Neural cell (in vitro differentiated cells): ENCODE results near the gene CRIM1. TPM values are rescaled to one million over a fixed set of nuclear protein-coding genes. Genes with fewer than 3 reads are reported as not detected.

Experiments
- H2AFZ ChIP-seq: fragments of 200-600, 300-800 bp; sonication (generic), shearing (Covaris generic); 2 replicates; pipeline ENCODE4 v1.6.0; 2014; ENCODE audit warnings: low read depth, mild to moderate bottlenecking, antibody characterized with exemption, low read length, moderate library complexity
- H3F3A ChIP-seq: fragments of 200-600 bp; shearing (Covaris generic); 2 replicates; pipeline ENCODE4 v1.6.1; 2016; ENCODE audit warnings: mild to moderate bottlenecking, moderate library complexity, mixed read lengths, antibody characterized with exemption, low read length; ENCODE audit not compliant: insufficient read depth, poor library complexity, severe bottlenecking
- H3K27ac ChIP-seq: fragments of 200-600, 300-800 bp; sonication (generic), shearing (Covaris generic); 2 replicates; pipeline ENCODE4 v1.5.1; 2014; ENCODE audit warnings: mild to moderate bottlenecking, low read length, moderate library complexity
- H3K27me3 ChIP-seq: fragments of 300-800, 200-600 bp; sonication (generic), shearing (Covaris generic); 2 replicates; pipeline ENCODE4 v1.6.0; 2014; ENCODE audit warnings: mild to moderate bottlenecking, low read depth, low read length, moderate library complexity; ENCODE audit not compliant: insufficient read depth
- H3K36me3 ChIP-seq: fragments of 300-800, 200-600 bp; sonication (generic), shearing (Covaris generic); 2 replicates; pipeline ENCODE4 v1.5.1; 2014; ENCODE audit warnings: mild to moderate bottlenecking, antibody characterized with exemption, low read length, moderate library complexity; ENCODE audit not compliant: insufficient read depth
- H3K4me2 ChIP-seq: fragments of 300-800, 200-600 bp; sonication (generic), shearing (Covaris generic); 2 replicates; pipeline ENCODE4 v1.6.0; 2014; ENCODE audit warnings: mild to moderate bottlenecking, low read length
- H3K4me3 ChIP-seq: fragments of 300-800, 200-600 bp; sonication (generic), shearing (Covaris generic); 2 replicates; pipeline ENCODE4 v1.5.1; 2014; ENCODE audit warnings: mild to moderate bottlenecking, low read length, moderate library complexity
- H3K79me2 ChIP-seq: fragments of 200-600 bp; shearing (Covaris generic); replicated peaks from 2 replicates; pipeline ENCODE4 v1.6.0; 2014; ENCODE audit warnings: mild to moderate bottlenecking, low read length, moderate library complexity; ENCODE audit not compliant: insufficient read depth
- H3K9ac ChIP-seq: fragments of 300-800, 200-600 bp; sonication (generic), shearing (Covaris generic); 2 replicates; pipeline ENCODE4 v1.6.1; 2016; ENCODE audit warnings: mild to moderate bottlenecking, low read length, mixed read lengths
- H3K9me2 ChIP-seq: fragments of 200-600 bp; shearing (Covaris generic); 2 replicates; pipeline ENCODE4 v1.6.1; 2016; ENCODE audit warnings: mild to moderate bottlenecking, low read length, mixed read lengths; ENCODE audit not compliant: insufficient read depth
- H3K9me3 ChIP-seq: fragments of 200-600, 300-800 bp; sonication (generic), shearing (Covaris generic); 2 replicates; pipeline ENCODE4 v1.6.1; 2016; ENCODE audit warnings: mild to moderate bottlenecking, mixed run types, low read length, moderate library complexity, mixed read lengths
- H4K20me1 ChIP-seq: fragments of 200-600 bp; shearing (Covaris generic); 2 replicates; pipeline ENCODE4 v1.6.1; 2016; ENCODE audit warnings: mild to moderate bottlenecking, mixed run types; ENCODE audit not compliant: insufficient read depth
- EP300 ChIP-seq: fragments of 450-650 bp; conservative IDR thresholded peaks from 2 replicates; pipeline ENCODE4 v1.6.1; 2014; ENCODE audit warnings: antibody characterized with exemption, mild to moderate bottlenecking, moderate library complexity; ENCODE audit not compliant: poor library complexity, severe bottlenecking
- EZH2 ChIP-seq: fragments of 200-600, 300-800 bp; shearing (Covaris generic), sonication (generic); IDR thresholded peaks from 2 replicates; pipeline ENCODE4 v1.6.1; 2014; ENCODE audit warnings: antibody characterized with exemption, low read length, borderline replicate concordance, mild to moderate bottlenecking; ENCODE audit not compliant: insufficient read depth, poor library complexity, severe bottlenecking
- MXI1 ChIP-seq: fragments of 450-650 bp; conservative IDR thresholded peaks from 2 replicates; pipeline ENCODE4 v1.6.1; 2014; ENCODE audit warnings: antibody characterized with exemption, mild to moderate bottlenecking; ENCODE audit not compliant: poor library complexity, severe bottlenecking
- POLR2AphosphoS5 ChIP-seq: IDR thresholded peaks from 2 replicates; pipeline ENCODE4 v1.6.1; 2012
- RAD21 ChIP-seq: fragments of 450-650 bp; conservative IDR thresholded peaks from 2 replicates; pipeline ENCODE4 v1.6.1; 2014; ENCODE audit warnings: antibody characterized with exemption, mild to moderate bottlenecking, moderate library complexity
- SMC3 ChIP-seq: fragments of 450-650 bp; conservative IDR thresholded peaks from 2 replicates; pipeline ENCODE4 v1.6.1; 2014; ENCODE audit warnings: antibody characterized with exemption, mild to moderate bottlenecking, moderate library complexity; ENCODE audit not compliant: poor library complexity
- TAF1 ChIP-seq: IDR thresholded peaks from 2 replicates; pipeline ENCODE4 v1.6.1; 2012; ENCODE audit warnings: low read depth
- polyA plus RNA-seq: library from polyadenylated mRNA; depleted of rRNA; stranded (reverse); fragments of >200 nt; gene quantifications from 2 replicates; pipeline ENCODE4 v1.2.3, GENCODE V29; 2014
- TF ChIP-seq, protein P1 (sequence below): IDR thresholded peaks from 2 replicates; pipeline ENCODE4 v1.6.1; 2012; ENCODE audit warnings: borderline replicate concordance
- TF ChIP-seq, protein P2 (sequence below): fragments of 450-650 bp; IDR thresholded peaks from 2 replicates; pipeline ENCODE4 v1.5.1; 2014; ENCODE audit warnings: antibody characterized with exemption, mild to moderate bottlenecking, moderate library complexity; ENCODE audit not compliant: poor library complexity, severe bottlenecking

Gene CRIM1
- polyA plus RNA-seq, 1 donor from 2014 or later = 6.7 TPM

DNA sequence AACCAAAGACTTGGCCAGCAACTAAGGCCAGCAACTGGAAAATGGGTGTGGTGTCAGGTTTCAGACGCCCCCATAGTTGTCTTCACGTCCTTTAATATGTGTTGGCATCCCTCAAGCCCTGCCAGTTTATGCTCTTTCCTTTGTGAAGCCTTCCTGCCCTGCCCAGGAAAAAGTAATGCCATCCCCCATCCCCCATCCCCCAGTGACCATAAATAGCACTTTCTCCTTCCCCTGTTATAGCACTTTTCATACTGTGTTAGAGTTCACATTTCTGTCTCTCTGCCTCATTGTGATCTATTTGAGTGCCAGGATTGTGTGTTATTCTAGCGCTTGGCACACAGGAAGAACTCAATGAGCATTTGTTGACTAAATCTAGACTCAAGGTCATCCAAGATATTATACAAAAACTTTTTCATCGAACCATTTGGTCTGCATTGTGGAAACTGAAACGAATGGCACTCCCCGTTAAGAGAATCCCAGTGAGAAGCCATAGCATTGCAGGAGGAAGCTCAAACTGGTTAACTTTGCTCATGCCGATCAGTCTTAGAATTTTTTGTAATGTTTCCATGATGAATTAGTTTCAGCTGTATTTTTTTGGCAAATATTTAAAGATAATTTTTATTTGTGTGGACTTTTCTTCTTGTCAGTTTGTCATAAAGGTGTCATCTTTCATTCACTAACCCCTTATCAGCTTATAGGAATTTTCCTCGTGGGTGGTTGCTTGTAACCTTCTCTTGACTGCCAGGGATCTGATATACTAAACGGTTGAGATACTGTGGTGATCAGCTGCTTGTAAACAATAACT is 15.7 kb downstream of the CRIM1 start:
- TF ChIP-seq EP300 = no peak
- no peak for TF ChIP-seq MXI1
- TF ChIP-seq, protein P1, sequence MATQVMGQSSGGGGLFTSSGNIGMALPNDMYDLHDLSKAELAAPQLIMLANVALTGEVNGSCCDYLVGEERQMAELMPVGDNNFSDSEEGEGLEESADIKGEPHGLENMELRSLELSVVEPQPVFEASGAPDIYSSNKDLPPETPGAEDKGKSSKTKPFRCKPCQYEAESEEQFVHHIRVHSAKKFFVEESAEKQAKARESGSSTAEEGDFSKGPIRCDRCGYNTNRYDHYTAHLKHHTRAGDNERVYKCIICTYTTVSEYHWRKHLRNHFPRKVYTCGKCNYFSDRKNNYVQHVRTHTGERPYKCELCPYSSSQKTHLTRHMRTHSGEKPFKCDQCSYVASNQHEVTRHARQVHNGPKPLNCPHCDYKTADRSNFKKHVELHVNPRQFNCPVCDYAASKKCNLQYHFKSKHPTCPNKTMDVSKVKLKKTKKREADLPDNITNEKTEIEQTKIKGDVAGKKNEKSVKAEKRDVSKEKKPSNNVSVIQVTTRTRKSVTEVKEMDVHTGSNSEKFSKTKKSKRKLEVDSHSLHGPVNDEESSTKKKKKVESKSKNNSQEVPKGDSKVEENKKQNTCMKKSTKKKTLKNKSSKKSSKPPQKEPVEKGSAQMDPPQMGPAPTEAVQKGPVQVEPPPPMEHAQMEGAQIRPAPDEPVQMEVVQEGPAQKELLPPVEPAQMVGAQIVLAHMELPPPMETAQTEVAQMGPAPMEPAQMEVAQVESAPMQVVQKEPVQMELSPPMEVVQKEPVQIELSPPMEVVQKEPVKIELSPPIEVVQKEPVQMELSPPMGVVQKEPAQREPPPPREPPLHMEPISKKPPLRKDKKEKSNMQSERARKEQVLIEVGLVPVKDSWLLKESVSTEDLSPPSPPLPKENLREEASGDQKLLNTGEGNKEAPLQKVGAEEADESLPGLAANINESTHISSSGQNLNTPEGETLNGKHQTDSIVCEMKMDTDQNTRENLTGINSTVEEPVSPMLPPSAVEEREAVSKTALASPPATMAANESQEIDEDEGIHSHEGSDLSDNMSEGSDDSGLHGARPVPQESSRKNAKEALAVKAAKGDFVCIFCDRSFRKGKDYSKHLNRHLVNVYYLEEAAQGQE = no peak
- TF ChIP-seq TAF1 = no peak
- no peak for TF ChIP-seq POLR2AphosphoS5
- Histone ChIP-seq H3K27me3 (no peaks in the 10 kb centered on the region), H3K4me2 (no peak overlapping the region), H2AFZ (no peak overlapping the region), H4K20me1 (no peaks in the 10 kb centered on the region), H3K4me3 (no peak overlapping the region), H3K36me3 (no peaks in the 10 kb centered on the region), H3K79me2 (no peaks in the 10 kb centered on the region), H3K9me2 (no peaks in the 10 kb centered on the region), H3F3A (no peaks in the 10 kb centered on the region), H3K9me3 (no peaks in the 10 kb centered on the region), H3K27ac (no peak overlapping the region), H3K9ac (no peak overlapping the region)

DNA sequence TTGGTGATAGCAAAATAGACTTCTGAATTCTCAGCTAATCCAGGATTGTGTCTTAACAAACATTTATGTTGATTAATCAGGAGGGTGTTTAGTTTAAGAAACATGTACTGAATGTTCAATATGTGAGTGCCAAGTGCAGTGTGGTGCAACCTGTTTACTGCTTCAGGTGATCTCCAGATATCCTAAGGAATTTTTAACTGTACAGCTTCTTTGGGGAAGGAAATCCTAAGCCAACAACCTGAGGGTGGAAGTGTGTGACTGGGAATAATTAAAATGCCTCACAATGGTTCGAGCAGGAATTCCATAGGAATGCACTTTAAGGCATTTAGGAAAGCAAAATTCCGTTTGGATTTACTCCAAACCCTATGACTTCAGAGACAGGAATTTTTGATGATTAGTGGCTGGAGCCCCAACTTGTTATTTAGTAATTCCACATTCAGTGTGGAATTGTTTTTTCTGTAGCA is 16.4 kb downstream of the CRIM1 start:
- Histone ChIP-seq H3K27me3 (no peaks in the 10 kb centered on the region), H3K36me3 (no peaks in the 10 kb centered on the region), H3K4me2 (no peak overlapping the region), H3K27ac (no peak overlapping the region), H3K9me3 (no peaks in the 10 kb centered on the region), H4K20me1 (no peaks in the 10 kb centered on the region), H3K4me3 (no peak overlapping the region), H3F3A (no peaks in the 10 kb centered on the region), H2AFZ (no peak overlapping the region), H3K79me2 (no peaks in the 10 kb centered on the region), H3K9me2 (no peaks in the 10 kb centered on the region), H3K9ac (no peak overlapping the region)
- TF ChIP-seq, protein P2, sequence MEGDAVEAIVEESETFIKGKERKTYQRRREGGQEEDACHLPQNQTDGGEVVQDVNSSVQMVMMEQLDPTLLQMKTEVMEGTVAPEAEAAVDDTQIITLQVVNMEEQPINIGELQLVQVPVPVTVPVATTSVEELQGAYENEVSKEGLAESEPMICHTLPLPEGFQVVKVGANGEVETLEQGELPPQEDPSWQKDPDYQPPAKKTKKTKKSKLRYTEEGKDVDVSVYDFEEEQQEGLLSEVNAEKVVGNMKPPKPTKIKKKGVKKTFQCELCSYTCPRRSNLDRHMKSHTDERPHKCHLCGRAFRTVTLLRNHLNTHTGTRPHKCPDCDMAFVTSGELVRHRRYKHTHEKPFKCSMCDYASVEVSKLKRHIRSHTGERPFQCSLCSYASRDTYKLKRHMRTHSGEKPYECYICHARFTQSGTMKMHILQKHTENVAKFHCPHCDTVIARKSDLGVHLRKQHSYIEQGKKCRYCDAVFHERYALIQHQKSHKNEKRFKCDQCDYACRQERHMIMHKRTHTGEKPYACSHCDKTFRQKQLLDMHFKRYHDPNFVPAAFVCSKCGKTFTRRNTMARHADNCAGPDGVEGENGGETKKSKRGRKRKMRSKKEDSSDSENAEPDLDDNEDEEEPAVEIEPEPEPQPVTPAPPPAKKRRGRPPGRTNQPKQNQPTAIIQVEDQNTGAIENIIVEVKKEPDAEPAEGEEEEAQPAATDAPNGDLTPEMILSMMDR = no peak

DNA sequence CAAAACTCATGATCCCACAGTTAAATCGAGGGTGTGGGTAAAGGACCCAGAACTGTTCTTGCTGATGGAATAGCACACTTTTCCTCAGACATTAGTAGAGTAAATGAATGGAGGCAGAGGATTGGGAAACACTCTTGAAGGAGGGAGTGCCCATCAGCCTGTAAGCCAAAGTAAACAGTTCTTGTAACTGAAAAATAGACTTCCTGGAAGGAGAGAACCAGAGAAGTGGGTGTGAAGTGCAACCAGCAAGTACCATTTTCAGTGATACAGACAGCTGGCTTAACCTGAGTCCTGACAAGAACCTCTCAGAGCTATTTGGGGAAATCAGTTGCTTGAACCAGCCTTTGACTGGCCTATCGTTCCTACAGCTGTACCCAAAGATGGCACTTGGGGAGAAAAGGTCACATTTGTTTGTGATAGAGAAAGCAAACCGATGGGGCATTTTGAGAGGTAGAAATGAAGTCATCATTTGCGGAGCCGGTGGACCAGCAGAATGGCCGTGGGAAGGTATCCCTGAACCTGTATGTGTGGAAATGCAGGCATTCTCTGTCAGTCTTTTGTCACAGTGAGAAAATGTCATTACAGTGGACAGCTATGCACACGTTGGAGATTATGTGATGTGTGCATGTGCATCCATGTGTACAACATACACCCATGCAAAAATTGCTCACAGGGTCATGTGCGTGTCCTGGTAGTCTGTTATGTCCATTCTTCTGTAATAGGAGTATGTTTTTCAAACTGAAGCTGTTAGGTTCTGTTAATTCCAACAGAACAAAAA is 17.8 kb downstream of the CRIM1 start:
- no peaks in the 10 kb centered on the region for H3K9me2 ChIP-seq
- H3K4me2 ChIP-seq = no peak overlapping the region
- no peak overlapping the region for H3K9ac ChIP-seq
- no peak overlapping the region for H2AFZ ChIP-seq
- H3K27me3 ChIP-seq = no peaks in the 10 kb centered on the region
- no peak overlapping the region for H3K4me3 ChIP-seq
- no peaks in the 10 kb centered on the region for H4K20me1 ChIP-seq
- H3K9me3 ChIP-seq = no peaks in the 10 kb centered on the region
- H3F3A ChIP-seq = no peaks in the 10 kb centered on the region
- no peak overlapping the region for H3K27ac ChIP-seq
- H3K36me3 ChIP-seq = no peaks in the 10 kb centered on the region
- H3K79me2 ChIP-seq = no peaks in the 10 kb centered on the region
- TF ChIP-seq MXI1 = no peak
- no peak for TF ChIP-seq EZH2
- no peak for TF ChIP-seq TAF1
- TF ChIP-seq, protein P1 = no peak
- no peak for TF ChIP-seq EP300
- no peak for TF ChIP-seq RAD21
- TF ChIP-seq SMC3 = no peak
